CD4-positive, alpha-beta T cell (primary cell): ENCODE data around the gene RER1. TPM values are rescaled to one million over a fixed set of nuclear protein-coding genes. Genes with fewer than 3 reads are reported as not detected.

Source experiments
- ATAC-seq: fragments of 200-7000 bp; cut with Tn5 transposase; one replicate; pipeline ENCODE4 v1.10.0; 2022; ENCODE audit warnings: mild to moderate bottlenecking; ENCODE audit not compliant: poor library complexity
- CTCF ChIA-PET: fragments of 350-600 bp; sonication (Branson Sonifier 250); formaldehyde crosslinking; loops from one replicate; lab custom pipeline; 2021; ENCODE audit warnings: antibody characterized with exemption, inconsistent platforms; lab: Charles Lee
- POLR2A ChIA-PET: fragments of 350-600 bp; sonication (Branson Sonifier 250); formaldehyde crosslinking; loops from one replicate; lab custom pipeline; 2021; ENCODE audit warnings: antibody characterized with exemption, inconsistent platforms; lab: Charles Lee
- DNase-seq, 14 experiments: peaks; one replicate each; pipeline ENCODE4 v3.0.0-alpha.2; 2013 to 2020; ENCODE audit warnings: mixed read lengths in 2 of 14
- H3K27ac ChIP-seq, 2 donors: one replicate each; pipeline versions ENCODE4 v1.5.1 to v1.7.0; 2013; ENCODE audit warnings: low read length in 2 of 2, low read depth in 1 of 2, mild to moderate bottlenecking in 1 of 2
- H3K27me3 ChIP-seq, 2 experiments: 1 replicate in 1 of 2; 2 replicates in 1 of 2; pipeline versions ENCODE4 v1.6.1 to v1.7.0; 2013; ENCODE audit warnings: low read length in 2 of 2, control low read depth in 1 of 2, mild to moderate bottlenecking in 1 of 2, moderate library complexity in 1 of 2; ENCODE audit not compliant: insufficient read depth in 2 of 2, control insufficient read depth in 1 of 2
- H3K36me3 ChIP-seq: one replicate; pipeline ENCODE4 v1.6.1; 2013; ENCODE audit warnings: low read length, control low read depth; ENCODE audit not compliant: insufficient read depth
- H3K4me1 ChIP-seq: one replicate; pipeline ENCODE4 v1.6.1; 2013; ENCODE audit warnings: low read length, control low read depth; ENCODE audit not compliant: insufficient read depth
- H3K4me3 ChIP-seq: one replicate; pipeline ENCODE4 v1.5.1; 2013; ENCODE audit warnings: mild to moderate bottlenecking, low read length, moderate library complexity
- H3K9me3 ChIP-seq, 2 experiments: 1 replicate in 1 of 2; 2 replicates in 1 of 2; pipeline versions ENCODE4 v1.6.1 to v1.7.0; 2013; ENCODE audit warnings: low read length in 2 of 2, mild to moderate bottlenecking in 2 of 2, control low read depth in 1 of 2, moderate library complexity in 1 of 2; ENCODE audit not compliant: control insufficient read depth in 1 of 2, insufficient read depth in 1 of 2
- H3K27ac Mint-ChIP-seq: one replicate; pipeline ENCODE4 v1.8.0; 2020; ENCODE audit warnings: mixed read lengths
- H3K27me3 Mint-ChIP-seq: one replicate; pipeline ENCODE4 v1.8.0; 2021; ENCODE audit warnings: mixed read lengths
- H3K36me3 Mint-ChIP-seq: one replicate; pipeline ENCODE4 v1.8.0; 2021; ENCODE audit warnings: low read depth, mixed read lengths
- H3K4me1 Mint-ChIP-seq: one replicate; pipeline ENCODE4 v1.8.0; 2021; ENCODE audit warnings: low read depth, mixed read lengths
- H3K4me3 Mint-ChIP-seq: one replicate; pipeline ENCODE4 v1.8.0; 2020; ENCODE audit warnings: mild to moderate bottlenecking, mixed read lengths
- H3K9me3 Mint-ChIP-seq: one replicate; pipeline ENCODE4 v1.8.0; 2020; ENCODE audit warnings: mixed read lengths
- CTCF ChIP-seq: fragments of 200-600 bp; IDR thresholded peaks from one replicate; pipeline ENCODE4 v1.8.0; 2022; ENCODE audit warnings: antibody characterized with exemption, mild to moderate bottlenecking
- intact Hi-C, 2 experiments: fragments of 100-400 bp; cut with DNase I in 1 of 2; cut with micrococcal nuclease in 1 of 2; formaldehyde crosslinking; loops; one replicate each; pipeline versions ENCODE4 v1.15.1 to v1.9.0; 2023 to 2025; cut with DNase I, micrococcal nuclease
- total RNA-seq, 174 experiments: library from RNA in 2 of 174; stranded (reverse) in 2 of 174; gene quantifications; one replicate each; pipeline ENCODE4 v1.2.3 and lab custom pipeline; 2021 to 2026

Gene RER1
- total RNA-seq, 2 experiments from 2014 or later, result 57.9 to 60.7 TPM

GRCh38 chr1:2376931-2377672, 14.5 kb upstream of the RER1 start:
- intact Hi-C loops, result no loop called here
- Mint-ChIP-seq H3K4me3 (no peak overlapping the region), H3K36me3 (no peaks in the 10 kb centered on the region), H3K4me1 (no peaks in the 10 kb centered on the region), H3K27ac (no peak overlapping the region), H3K9me3 (no peaks in the 10 kb centered on the region), H3K27me3 (no peaks in the 10 kb centered on the region)
- POLR2A ChIA-PET, result no interaction called here
- H3K4me3 ChIP-seq, result no peak overlapping the region
- peaks cover 8% of the 10 kb centered on the region for H3K4me1 ChIP-seq
- no peak for TF ChIP-seq CTCF
- H3K36me3 ChIP-seq, result no peaks in the 10 kb centered on the region
- ATAC-seq (no peak), DNase-seq (no peak)
- H3K27me3 ChIP-seq, result no peaks in the 10 kb centered on the region
- no peak overlapping the region for H3K27ac ChIP-seq
- H3K9me3 ChIP-seq, result no peaks in the 10 kb centered on the region
- CTCF ChIA-PET, result interaction anchor here (1.2 kb wide), 1 partner anchor 182 kb away, joined by 3 read pairs; no protein-coding TSS in a partner anchor

GRCh38 chr1:2377751-2378440, 13.7 kb upstream of the RER1 start:
- ATAC-seq (no peak), DNase-seq (no peak)
- Mint-ChIP-seq H3K4me1 (no peaks in the 10 kb centered on the region), H3K9me3 (no peaks in the 10 kb centered on the region), H3K27me3 (no peaks in the 10 kb centered on the region), H3K27ac (no peak overlapping the region), H3K36me3 (no peaks in the 10 kb centered on the region), H3K4me3 (no peak overlapping the region)
- Histone ChIP-seq H3K9me3 (no peaks in the 10 kb centered on the region), H3K36me3 (no peaks in the 10 kb centered on the region), H3K4me1 (peaks cover 13% of the 10 kb centered on the region), H3K27me3 (no peaks in the 10 kb centered on the region), H3K27ac (no peak overlapping the region), H3K4me3 (no peak overlapping the region)
- CTCF ChIA-PET, result interaction anchor here (1.2 kb wide), 1 partner anchor 183 kb away, joined by 3 read pairs; no protein-coding TSS in a partner anchor
- intact Hi-C loops, result no loop called here
- TF ChIP-seq CTCF, result no peak
- POLR2A ChIA-PET, result no interaction called here

GRCh38 chr1:2378441-2378851, 13.2 kb upstream of the RER1 start:
- Histone ChIP-seq H3K4me1 (peaks cover 13% of the 10 kb centered on the region), H3K4me3 (no peak overlapping the region), H3K27ac (no peak overlapping the region), H3K27me3 (no peaks in the 10 kb centered on the region), H3K9me3 (no peaks in the 10 kb centered on the region), H3K36me3 (no peaks in the 10 kb centered on the region)
- no peaks in the 10 kb centered on the region for H3K36me3 Mint-ChIP-seq
- H3K27ac Mint-ChIP-seq, result no peak overlapping the region
- no peaks in the 10 kb centered on the region for H3K9me3 Mint-ChIP-seq
- DNase-seq, result no peak
- CTCF ChIA-PET, result interaction anchor here (1.4 kb wide), 1 partner anchor 183 kb away, joined by 5 read pairs; the partner anchor contains the start of gene FAAP20
- POLR2A ChIA-PET, result interaction anchor here (1.5 kb wide), 1 partner anchor 184 kb away, joined by 4 read pairs; the partner anchor contains the start of gene FAAP20
- no peak for ATAC-seq
- intact Hi-C loops, result no loop called here
- no peak overlapping the region for H3K4me3 Mint-ChIP-seq
- H3K27me3 Mint-ChIP-seq, result no peaks in the 10 kb centered on the region
- no peak for TF ChIP-seq CTCF
- H3K4me1 Mint-ChIP-seq, result no peaks in the 10 kb centered on the region
